IMR-90 (cell line): ENCODE measurements around the gene LRP11. TPM values are rescaled to one million over a fixed set of nuclear protein-coding genes. Genes with fewer than 3 reads are reported as not detected.

ENCODE experiments used
- ATAC-seq: fragments of 200-7000 bp; cut with Tn5 transposase; 2 replicates; pipeline ENCODE4 v1.9.1; 2020; ENCODE audit warnings: low read depth, mild to moderate bottlenecking, moderate library complexity
- BruUV-seq: library from RNA; stranded (reverse); fragments of 400-500 nt; replicated peaks from 2 replicates; lab custom pipeline; 2021; lab: Mats Ljungman, UMichigan
- CTCF ChIA-PET: fragments of 300-600 bp; formaldehyde crosslinking; extraction: SDS; loops from one replicate; lab custom pipeline; 2021; ENCODE audit warnings: antibody characterized with exemption; lab: Yijun Ruan, JAX
- POLR2A ChIA-PET: fragments of 300-600 bp; sonication (Branson Sonifier 250); formaldehyde crosslinking; loops from one replicate; lab custom pipeline; 2022; ENCODE audit warnings: antibody characterized with exemption; ENCODE audit not compliant: unreplicated experiment; lab: Charles Lee
- DNase-seq: peaks from one replicate; pipeline ENCODE4 v3.0.0; 2013
- H2AFZ ChIP-seq: replicated peaks from 2 replicates; pipeline ENCODE3; 2013; ENCODE audit warnings: low read length, mild to moderate bottlenecking; ENCODE audit not compliant: poor library complexity
- H2AK5ac ChIP-seq: 2 replicates; pipeline ENCODE4 v1.6.1; 2013; ENCODE audit warnings: low read depth, low read length, inconsistent platforms
- H2AK9ac ChIP-seq: replicated peaks from 2 replicates; pipeline ENCODE3; 2013; ENCODE audit warnings: mild to moderate bottlenecking, low read depth, low read length, moderate library complexity; ENCODE audit not compliant: poor library complexity
- H2BK120ac ChIP-seq: 2 replicates; pipeline ENCODE4 v1.6.1; 2013; ENCODE audit warnings: low read depth, low read length, inconsistent platforms
- H2BK15ac ChIP-seq: 3 replicates; pipeline ENCODE4 v1.6.1; 2013; ENCODE audit warnings: low read depth, low read length, inconsistent platforms
- H2BK20ac ChIP-seq: 2 replicates; pipeline ENCODE4 v1.6.1; 2013; ENCODE audit warnings: low read depth, mild to moderate bottlenecking, inconsistent platforms, low read length, moderate library complexity
- H2BK5ac ChIP-seq: 2 replicates; pipeline ENCODE4 v1.6.1; 2013; ENCODE audit warnings: mild to moderate bottlenecking, low read depth, low read length, inconsistent platforms; ENCODE audit not compliant: poor library complexity, severe bottlenecking
- H3K14ac ChIP-seq: replicated peaks from 2 replicates; pipeline ENCODE4 v1.6.1; 2013; ENCODE audit warnings: low read depth, low read length, inconsistent platforms
- H3K18ac ChIP-seq: 2 replicates; pipeline ENCODE4 v1.6.1; 2013; ENCODE audit warnings: low read depth, low read length, control low read depth
- H3K23ac ChIP-seq: 2 replicates; pipeline ENCODE4 v1.6.1; 2013; ENCODE audit warnings: low read depth, low read length, inconsistent platforms
- H3K27ac ChIP-seq: 2 replicates; pipeline ENCODE4 v1.5.1; 2013; ENCODE audit warnings: mild to moderate bottlenecking, control low read depth, low read length; ENCODE audit not compliant: insufficient read depth
- H3K27me3 ChIP-seq: 2 replicates; pipeline ENCODE4 v1.6.1; 2013; ENCODE audit warnings: low read length; ENCODE audit not compliant: control insufficient read depth, insufficient read depth
- H3K36me3 ChIP-seq: 2 replicates; pipeline ENCODE4 v1.6.1; 2013; ENCODE audit warnings: low read length, mixed read lengths; ENCODE audit not compliant: control insufficient read depth, insufficient read depth
- H3K4ac ChIP-seq: 2 replicates; pipeline ENCODE4 v1.6.1; 2013; ENCODE audit warnings: low read depth, low read length, inconsistent platforms
- H3K4me1 ChIP-seq: 2 replicates; pipeline ENCODE4 v1.6.1; 2013; ENCODE audit warnings: low read length, mixed read lengths; ENCODE audit not compliant: control insufficient read depth, insufficient read depth
- H3K4me2 ChIP-seq: 2 replicates; pipeline ENCODE4 v1.6.1; 2013; ENCODE audit warnings: low read depth, mild to moderate bottlenecking, control low read depth, low read length, moderate library complexity
- H3K4me3 ChIP-seq: 2 replicates; pipeline ENCODE4 v1.5.1; 2013; ENCODE audit warnings: low read depth, mild to moderate bottlenecking, control low read depth, low read length, moderate library complexity; ENCODE audit not compliant: insufficient read depth
- H3K56ac ChIP-seq: 2 replicates; pipeline ENCODE4 v1.6.1; 2013; ENCODE audit warnings: low read length, inconsistent platforms; ENCODE audit not compliant: insufficient read depth; ENCODE audit errors: extremely low read depth
- H3K79me1 ChIP-seq, 2 experiments: 2 replicates each; pipeline ENCODE4 v1.6.1; 2013; ENCODE audit warnings: low read length in 2 of 2, inconsistent platforms in 1 of 2, low read depth in 1 of 2
- H3K9ac ChIP-seq: 2 replicates; pipeline ENCODE4 v1.6.1; 2013; ENCODE audit warnings: low read depth, low read length, control low read depth
- H3K9me1 ChIP-seq: 2 replicates; pipeline ENCODE4 v1.6.1; 2013; ENCODE audit warnings: low read length, inconsistent platforms; ENCODE audit not compliant: insufficient read depth
- H3K9me3 ChIP-seq: 2 replicates; pipeline ENCODE4 v1.6.1; 2013; ENCODE audit warnings: low read length; ENCODE audit not compliant: control insufficient read depth, insufficient read depth
- H4K20me1 ChIP-seq: 2 replicates; pipeline ENCODE4 v1.6.1; 2013; ENCODE audit warnings: low read length, inconsistent platforms; ENCODE audit not compliant: insufficient read depth
- H4K5ac ChIP-seq: 2 replicates; pipeline ENCODE4 v1.6.1; 2013; ENCODE audit warnings: mild to moderate bottlenecking, low read depth, low read length, control low read depth
- H4K8ac ChIP-seq, 2 experiments: 2 replicates each; pipeline ENCODE4 v1.6.1; 2013; ENCODE audit warnings: low read depth in 2 of 2, low read length in 2 of 2, control low read depth in 1 of 2, inconsistent platforms in 1 of 2
- H4K91ac ChIP-seq: 2 replicates; pipeline ENCODE4 v1.6.1; 2013; ENCODE audit warnings: low read depth, low read length, inconsistent platforms; ENCODE audit not compliant: insufficient read depth
- BHLHE40 ChIP-seq: fragments of 150-350 bp; IDR thresholded peaks from 2 replicates; pipeline ENCODE4 v1.6.1; 2016; ENCODE audit warnings: mild to moderate bottlenecking, low read depth, low read length
- CEBPB ChIP-seq: IDR thresholded peaks from 2 replicates; pipeline ENCODE4 v1.6.1; 2012; ENCODE audit warnings: low read depth, low read length, improper control_type of control experiment
- CHD1 ChIP-seq: IDR thresholded peaks from 2 replicates; pipeline ENCODE4 v1.6.1; 2012; ENCODE audit warnings: low read depth, low read length, improper control_type of control experiment
- CTCF ChIP-seq: conservative IDR thresholded peaks from 2 replicates; pipeline ENCODE4 v1.5.1; 2012; ENCODE audit warnings: mild to moderate bottlenecking, low read depth, low read length, improper control_type of control experiment
- ELK1 ChIP-seq: fragments of 150-350 bp; IDR thresholded peaks from 2 replicates; pipeline ENCODE4 v1.6.1; 2016; ENCODE audit warnings: low read depth, mild to moderate bottlenecking, low read length, moderate library complexity, borderline replicate concordance
- MAFK ChIP-seq: IDR thresholded peaks from 2 replicates; pipeline ENCODE4 v1.6.1; 2012; ENCODE audit warnings: low read depth, low read length, improper control_type of control experiment
- MAZ ChIP-seq: IDR thresholded peaks from 2 replicates; pipeline ENCODE4 v1.6.1; 2012; ENCODE audit warnings: low read depth, mild to moderate bottlenecking, low read length, improper control_type of control experiment, moderate library complexity, borderline replicate concordance
- MXI1 ChIP-seq: IDR thresholded peaks from 2 replicates; pipeline ENCODE4 v1.6.1; 2012; ENCODE audit warnings: low read depth, mild to moderate bottlenecking, low read length, moderate library complexity, borderline replicate concordance
- NFE2L2 ChIP-seq: fragments of 150-350 bp; IDR thresholded peaks from 2 replicates; pipeline ENCODE4 v1.6.1; 2016; ENCODE audit warnings: low read depth, mild to moderate bottlenecking, low read length
- RCOR1 ChIP-seq: IDR thresholded peaks from 2 replicates; pipeline ENCODE4 v1.6.1; 2012; ENCODE audit warnings: mild to moderate bottlenecking, low read length, improper control_type of control experiment; ENCODE audit not compliant: insufficient replicate concordance
- SMC3 ChIP-seq: fragments of 150-350 bp; IDR thresholded peaks from 2 replicates; pipeline ENCODE4 v1.6.1; 2016; ENCODE audit warnings: low read depth, mild to moderate bottlenecking, antibody characterized with exemption, low read length, moderate library complexity
- USF2 ChIP-seq: fragments of 150-350 bp; IDR thresholded peaks from 2 replicates; pipeline ENCODE4 v1.6.1; 2017; ENCODE audit warnings: mild to moderate bottlenecking, antibody characterized with exemption, low read length, low read depth
- WGBS, 2 experiments: methylation state at CpG; one replicate each; pipeline versions ENCODE4 v1.1.5 to v1.1.7; 2013; ENCODE audit warnings: missing lambda C conversion rate in 2 of 2; ENCODE audit not compliant: insufficient read length in 1 of 2; ENCODE audit errors: extremely low coverage in 2 of 2; 5-methylcytosine and 5-hydroxymethylcytosine counted together
- dilution Hi-C: fragments of 300-500 bp; cut with HindIII; formaldehyde crosslinking; loops from one replicate; pipeline ENCODE4 v1.14.3; 2018; ENCODE audit warnings: low sequenced_read_pairs; ENCODE audit not compliant: unreplicated experiment
- in situ Hi-C: fragments of 300-500 bp; cut with MboI; formaldehyde crosslinking; loops from 3 replicates; pipeline ENCODE4 v1.14.3; 2019; ENCODE audit warnings: low sequenced_read_pairs, inconsistent platforms, mixed read lengths
- intact Hi-C: fragments of 100-400 bp; cut with micrococcal nuclease; formaldehyde crosslinking; loops from 2 replicates; pipeline ENCODE4 v1.10.0; 2022
- polyA plus RNA-seq, 3 experiments: library from polyadenylated mRNA; depleted of rRNA; stranded (reverse); fragments of >200 nt; gene quantifications; 2 replicates each; pipeline ENCODE4 v1.2.3, GENCODE V29; 2012; ENCODE audit warnings: low replicate concordance in 1 of 3
- total RNA-seq: library from RNA; depleted of rRNA; stranded (reverse); fragments of >200 nt; gene quantifications from 2 replicates; pipeline ENCODE4 v1.2.3, GENCODE V29; 2012

LRP11 gene
- total and polyA plus RNA-seq, 2 of the 4 experiments (the other 2 are of a cell fraction), result 48.8 to 63.8 TPM

GRCh38 chr6:149895833-149896271, 31.7 kb upstream of the LRP11 start:
- H3K27me3 ChIP-seq, result no peaks in the 10 kb centered on the region
- peak overlapping the region; percentile 91 for H2BK5ac ChIP-seq
- no peaks in the 10 kb centered on the region for H3K36me3 ChIP-seq
- no peak overlapping the region for H3K9ac ChIP-seq
- intact Hi-C loops (no loop called here), in situ Hi-C loops (no loop called here), dilution Hi-C loops (no loop called here)
- peaks cover 20% of the 10 kb centered on the region for H3K9me1 ChIP-seq
- peak overlapping the region; percentile 41 for H4K5ac ChIP-seq
- peak; percentile 62 for DNase-seq
- H2AFZ ChIP-seq, result peak overlapping the region; percentile 26
- ChIA-PET CTCF (interaction anchor here (0.6 kb wide), 1 partner anchor 865 kb away, joined by 7 read pairs; no protein-coding TSS in a partner anchor), POLR2A (no interaction called here)
- H3K23ac ChIP-seq, result peak overlapping the region; percentile 72
- peak overlapping the region; percentile 79 for H3K27ac ChIP-seq
- H3K4me1 ChIP-seq, result peaks cover 24% of the 10 kb centered on the region
- peak overlapping the region; percentile 88 for H2BK20ac ChIP-seq
- peak overlapping the region; percentile 84 for H3K14ac ChIP-seq
- 100% methylated on average over 2 of the region's 5 CpGs; no CpG with 5 or more reads in 1 of the 2 experiments for WGBS, 2 experiments
- H2AK9ac ChIP-seq, result peak overlapping the region; percentile 87
- H4K20me1 ChIP-seq, result no peaks in the 10 kb centered on the region
- H2BK15ac ChIP-seq, result peak overlapping the region; percentile 89
- peak overlapping the region; percentile 88 for H3K18ac ChIP-seq
- H3K79me1 ChIP-seq, result peaks cover 0 to 11% of the 10 kb centered on the region in 2 experiments; a peak in 1 of 4 replicates
- peak overlapping the region; percentile 48 to 91 for H4K8ac ChIP-seq
- H2BK120ac ChIP-seq, result peak overlapping the region; percentile 92
- H3K4ac ChIP-seq, result peak overlapping the region; percentile 85
- H3K4me3 ChIP-seq, result no peak overlapping the region
- H2AK5ac ChIP-seq, result peak overlapping the region; percentile 96
- no peak for ATAC-seq
- no peaks in the 10 kb centered on the region for H3K9me3 ChIP-seq
- TF ChIP-seq SMC3 (no peak), MXI1 (no peak), MAFK (no peak), RCOR1 (no peak), BHLHE40 (no peak), MAZ (no peak), CTCF (no peak), CEBPB (no peak), NFE2L2 (no peak), ELK1 (no peak), USF2 (no peak), CHD1 (no peak)
- H3K56ac ChIP-seq, result peak overlapping the region; percentile 33; the same call in 1 of the 2 replicates
- no TSS peak for BruUV-seq
- no peak overlapping the region for H3K4me2 ChIP-seq
- peak overlapping the region; percentile 94 for H4K91ac ChIP-seq
